GM10266 (cell line): ENCODE measurements around the gene CDC37L1.
"Not testable (repeated sequence)": the region's sequence is repeated elsewhere in the genome, so short reads cannot be mapped to it uniquely, and the experiment has no call there.

ENCODE experiments used
- DNase-seq: peaks from one replicate; pipeline ENCODE4 v3.0.0; 2012; ENCODE audit errors: extremely low spot score
- TF ChIP-seq, protein P1 (sequence below): IDR thresholded peaks from 2 replicates; pipeline ENCODE4 v1.5.1; 2012; ENCODE audit warnings: mild to moderate bottlenecking, low read depth; ENCODE audit not compliant: control insufficient read depth, insufficient read depth; ENCODE audit errors: missing control alignments

The CDC37L1 gene

DNA sequence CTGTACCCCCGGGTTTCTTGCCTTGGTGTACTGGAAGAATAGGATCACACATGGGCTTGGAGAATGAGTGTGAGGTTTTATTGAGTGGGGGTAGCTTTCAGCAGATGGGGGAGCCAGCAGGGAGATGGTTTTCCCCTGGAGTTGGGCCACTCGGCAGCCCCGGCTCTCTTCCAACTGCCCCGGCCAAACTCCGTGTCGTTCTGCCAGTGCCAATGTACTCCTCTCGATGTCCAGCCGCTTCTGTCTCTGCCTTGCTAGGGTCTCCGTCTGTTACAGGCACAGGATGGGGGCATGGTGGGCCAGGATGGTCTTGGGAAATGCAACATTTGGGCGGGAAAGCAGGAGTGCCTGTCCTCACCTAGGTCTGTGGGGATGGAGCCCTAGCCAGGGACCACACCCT is 24.8 kb upstream of the CDC37L1 start:
- DNase-seq, result no peak
- TF ChIP-seq, protein P1, sequence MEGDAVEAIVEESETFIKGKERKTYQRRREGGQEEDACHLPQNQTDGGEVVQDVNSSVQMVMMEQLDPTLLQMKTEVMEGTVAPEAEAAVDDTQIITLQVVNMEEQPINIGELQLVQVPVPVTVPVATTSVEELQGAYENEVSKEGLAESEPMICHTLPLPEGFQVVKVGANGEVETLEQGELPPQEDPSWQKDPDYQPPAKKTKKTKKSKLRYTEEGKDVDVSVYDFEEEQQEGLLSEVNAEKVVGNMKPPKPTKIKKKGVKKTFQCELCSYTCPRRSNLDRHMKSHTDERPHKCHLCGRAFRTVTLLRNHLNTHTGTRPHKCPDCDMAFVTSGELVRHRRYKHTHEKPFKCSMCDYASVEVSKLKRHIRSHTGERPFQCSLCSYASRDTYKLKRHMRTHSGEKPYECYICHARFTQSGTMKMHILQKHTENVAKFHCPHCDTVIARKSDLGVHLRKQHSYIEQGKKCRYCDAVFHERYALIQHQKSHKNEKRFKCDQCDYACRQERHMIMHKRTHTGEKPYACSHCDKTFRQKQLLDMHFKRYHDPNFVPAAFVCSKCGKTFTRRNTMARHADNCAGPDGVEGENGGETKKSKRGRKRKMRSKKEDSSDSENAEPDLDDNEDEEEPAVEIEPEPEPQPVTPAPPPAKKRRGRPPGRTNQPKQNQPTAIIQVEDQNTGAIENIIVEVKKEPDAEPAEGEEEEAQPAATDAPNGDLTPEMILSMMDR, result no peak

DNA sequence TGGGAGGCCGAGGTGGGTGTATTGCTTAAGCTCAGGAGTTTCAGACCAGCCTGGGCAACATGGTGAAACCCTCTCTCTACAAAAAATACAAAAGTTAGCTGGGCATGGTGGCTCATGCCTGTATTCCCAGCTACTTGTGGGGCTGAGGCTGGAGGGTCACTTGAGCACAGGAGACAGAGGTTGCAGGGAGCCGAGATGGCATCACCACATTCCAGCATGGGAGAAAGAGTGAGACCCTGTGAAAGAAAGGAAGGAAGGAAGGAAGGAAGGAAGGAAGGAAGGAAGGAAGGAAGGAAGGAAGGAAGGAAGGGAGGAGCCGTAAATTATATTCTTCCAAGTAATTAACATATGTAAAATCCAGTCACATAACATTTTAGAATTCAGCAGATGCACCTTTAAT is 23.2 kb upstream of the CDC37L1 start:
- DNase-seq, result not testable (repeated sequence)

DNA sequence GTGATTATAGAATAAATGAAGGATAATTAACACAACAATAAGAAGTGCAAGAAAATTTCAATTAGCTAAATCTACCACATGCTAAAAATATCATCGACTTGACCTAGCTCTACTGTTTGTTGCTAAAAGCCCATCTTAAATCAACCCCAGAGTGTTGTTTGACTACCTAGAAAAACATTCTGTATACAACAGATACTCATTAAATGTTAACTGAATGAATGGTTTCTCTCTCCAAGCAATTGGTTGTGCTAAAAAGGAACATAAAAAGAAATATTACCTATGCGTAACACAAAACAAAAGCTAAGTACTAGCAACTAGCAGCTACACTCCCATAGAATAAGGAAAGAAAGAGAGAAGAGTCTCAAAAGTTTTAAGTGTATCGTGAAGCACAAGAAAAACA is 22.7 kb upstream of the CDC37L1 start:
- TF ChIP-seq, protein P1, result no peak
- no peak for DNase-seq

DNA sequence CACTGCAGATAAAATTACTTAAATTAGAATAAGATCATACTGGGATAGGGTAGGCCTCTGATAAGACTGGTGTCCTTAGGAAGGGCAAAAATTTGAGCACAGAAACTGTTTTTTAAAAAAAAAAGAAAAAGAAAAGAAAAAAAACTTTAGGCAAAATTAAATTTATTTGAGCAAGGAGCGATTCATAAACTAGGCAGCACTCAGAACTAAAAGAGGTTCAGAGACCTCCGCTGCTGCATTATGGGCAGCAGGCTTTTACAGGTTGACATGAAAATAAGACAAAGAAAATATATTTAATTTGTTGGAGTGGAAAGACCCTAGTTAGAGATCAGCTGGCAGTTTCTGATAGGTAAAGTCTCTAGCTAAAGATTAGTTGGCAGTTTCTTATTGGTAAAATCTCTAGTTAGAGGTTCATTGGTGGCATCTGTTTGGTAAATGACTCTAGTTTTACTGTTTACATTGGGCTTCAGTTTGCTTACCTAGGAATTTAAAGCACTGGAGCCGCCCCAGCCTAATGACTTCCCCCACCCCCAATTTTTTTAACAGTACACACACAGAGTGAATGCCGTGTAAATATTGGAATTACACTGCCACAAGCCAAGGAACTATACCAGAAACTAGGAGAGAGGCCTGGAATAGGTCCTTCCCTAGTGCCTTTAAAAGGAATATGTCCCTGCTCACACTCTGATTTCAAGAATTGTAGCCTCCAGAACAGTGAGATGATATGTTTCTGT is 21.8 kb upstream of the CDC37L1 start:
- DNase-seq, result no peak
- TF ChIP-seq, protein P1, result no peak

DNA sequence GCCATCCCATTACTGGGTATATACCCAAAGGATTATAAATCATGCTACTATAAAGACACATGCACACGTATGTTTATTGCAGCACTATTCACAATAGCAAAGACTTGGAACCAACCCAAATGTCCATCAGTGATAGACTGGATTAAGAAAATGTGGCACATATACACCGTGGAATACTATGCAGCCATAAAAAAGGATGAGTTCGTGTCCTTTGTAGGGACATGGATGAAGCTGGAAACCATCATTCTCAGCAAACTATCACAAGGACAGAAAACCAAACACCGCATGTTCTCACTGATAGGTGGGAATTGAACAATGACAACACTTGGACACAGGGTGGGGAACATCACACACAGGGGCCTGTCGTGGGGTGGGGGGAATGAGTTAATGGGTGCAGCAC is 18.7 kb upstream of the CDC37L1 start:
- DNase-seq, result not testable (repeated sequence)

DNA sequence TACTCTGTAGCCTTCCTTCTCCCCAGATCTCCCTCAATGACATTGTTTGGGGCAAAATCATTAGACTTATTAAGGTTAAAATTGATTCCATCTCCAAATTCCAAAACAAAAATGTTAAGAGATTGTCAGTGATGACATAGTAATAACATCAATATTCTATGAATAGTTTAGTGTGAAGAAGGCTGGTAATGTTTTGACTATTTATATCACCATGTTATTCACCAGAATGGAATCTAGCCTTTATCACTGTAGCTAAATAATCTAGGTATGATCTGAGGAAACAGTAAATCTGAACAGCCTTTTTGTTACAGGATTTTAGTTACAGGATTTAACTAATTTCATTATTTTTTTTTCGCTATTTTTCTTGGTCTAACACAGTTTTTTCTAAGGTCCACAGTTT is 18.2 kb upstream of the CDC37L1 start:
- DNase-seq, result no peak
- TF ChIP-seq, protein P1, result no peak

DNA sequence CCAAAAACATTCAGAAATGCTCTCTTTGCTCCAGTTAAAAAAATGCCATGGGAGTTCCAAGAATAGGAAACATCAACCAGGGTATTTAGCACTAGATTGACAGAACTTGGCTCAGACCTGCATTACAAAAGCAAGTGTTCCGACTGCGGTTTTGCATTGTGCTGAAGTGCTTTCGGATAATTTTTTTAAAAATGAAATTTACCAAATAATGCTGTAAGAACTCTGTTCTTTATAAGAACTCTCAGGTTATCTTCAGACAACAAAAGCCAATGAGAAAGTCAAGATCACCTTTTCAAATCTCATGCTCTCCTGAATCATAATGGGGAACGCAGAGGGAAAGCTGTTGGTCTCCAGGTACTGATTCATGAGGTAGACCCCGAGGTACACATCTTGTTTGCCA is 17.8 kb upstream of the CDC37L1 start:
- TF ChIP-seq, protein P1, result no peak
- peak; percentile 21 for DNase-seq

DNA sequence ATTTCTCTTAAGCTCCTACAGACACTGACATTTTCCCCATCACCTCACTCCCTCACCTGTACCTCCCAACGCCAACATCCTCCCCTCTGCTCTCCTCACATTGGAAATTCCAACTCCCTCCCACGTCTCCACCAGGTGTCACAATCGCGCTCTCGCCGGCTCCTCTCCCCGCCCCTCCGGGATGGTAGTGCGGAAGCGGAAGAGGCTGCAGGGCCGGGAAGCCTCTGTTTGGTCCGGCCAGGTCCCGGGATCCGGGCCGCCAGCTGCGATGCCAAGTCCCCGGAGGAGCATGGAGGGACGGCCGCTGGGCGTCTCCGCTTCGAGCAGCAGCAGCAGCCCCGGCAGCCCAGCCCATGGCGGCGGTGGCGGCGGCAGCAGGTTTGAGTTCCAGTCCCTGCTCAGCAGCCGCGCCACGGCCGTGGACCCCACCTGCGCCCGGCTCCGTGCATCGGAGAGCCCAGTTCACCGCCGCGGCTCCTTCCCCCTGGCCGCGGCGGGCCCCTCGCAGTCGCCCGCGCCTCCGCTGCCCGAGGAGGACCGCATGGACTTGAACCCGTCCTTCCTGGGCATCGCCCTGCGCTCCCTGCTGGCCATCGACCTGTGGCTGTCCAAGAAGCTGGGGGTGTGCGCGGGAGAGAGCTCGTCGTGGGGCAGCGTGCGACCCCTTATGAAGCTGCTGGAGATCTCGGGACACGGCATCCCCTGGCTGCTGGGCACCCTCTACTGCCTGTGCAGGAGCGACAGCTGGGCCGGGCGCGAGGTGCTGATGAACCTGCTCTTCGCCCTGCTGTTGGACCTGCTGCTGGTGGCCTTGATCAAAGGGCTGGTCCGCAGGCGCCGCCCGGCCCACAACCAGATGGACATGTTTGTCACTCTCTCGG is 17.0 kb upstream of the CDC37L1 start, which contains the start of gene PLPP6:
PLPP6 (plus strand) TSS at position 187 of the 881 bp plus-strand sequence; CDS start at position 269, 82 bp downstream.
- peak; percentile 85 for DNase-seq
- TF ChIP-seq, protein P1, result peak; percentile 69
